Measurements from ENCODE around the gene CBL. TPM values are rescaled to one million over a fixed set of nuclear protein-coding genes. Genes with fewer than 3 reads are reported as not detected.

The CBL gene
- total RNA-seq, 2 donors from 2014 or later = 10.8 to 16.4 TPM

DNA sequence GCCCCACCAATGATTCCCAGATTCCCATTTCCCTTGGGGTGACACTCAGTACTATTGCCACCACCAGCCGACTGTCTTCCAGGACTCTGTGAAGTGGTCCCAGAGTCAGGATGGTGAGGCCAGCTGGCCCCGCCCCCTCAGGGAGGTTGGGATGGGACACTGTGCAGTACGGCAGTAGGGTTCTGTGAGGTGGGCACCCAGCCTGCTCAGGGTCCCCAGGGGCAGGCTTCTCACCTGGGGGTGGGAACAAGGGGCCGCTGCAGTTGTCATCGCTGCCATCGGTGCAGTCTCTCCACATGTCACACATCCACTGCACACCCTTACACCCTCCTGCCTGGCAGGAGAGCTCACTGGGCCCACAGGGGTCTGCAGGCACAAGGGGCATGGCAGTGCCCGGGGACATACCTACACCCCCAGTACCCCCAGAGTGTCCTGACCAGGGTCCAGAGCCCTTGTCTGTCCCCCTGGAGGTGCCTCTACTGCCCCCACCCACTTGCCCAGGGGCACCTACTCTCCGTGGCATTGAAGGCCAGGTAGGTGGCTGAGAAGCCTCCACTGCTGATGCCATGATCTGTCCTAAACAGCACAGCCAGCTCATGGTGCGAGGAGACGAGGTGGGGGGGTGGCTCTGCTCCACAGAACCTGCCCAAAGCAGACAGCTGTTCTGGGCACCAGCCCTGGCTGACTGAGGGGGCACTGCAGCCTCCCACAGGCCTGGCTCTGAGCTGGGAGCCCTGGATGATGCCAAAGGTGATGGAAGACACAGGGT is 136.4 kb downstream of the CBL start:
- H3K4me1 ChIP-seq = peaks cover 17% of the 10 kb centered on the region
- peaks cover 18% of the 10 kb centered on the region for H3K27me3 ChIP-seq
- intact Hi-C loops (cut with DNase I) = no loop called here
- TF ChIP-seq, protein P1, sequence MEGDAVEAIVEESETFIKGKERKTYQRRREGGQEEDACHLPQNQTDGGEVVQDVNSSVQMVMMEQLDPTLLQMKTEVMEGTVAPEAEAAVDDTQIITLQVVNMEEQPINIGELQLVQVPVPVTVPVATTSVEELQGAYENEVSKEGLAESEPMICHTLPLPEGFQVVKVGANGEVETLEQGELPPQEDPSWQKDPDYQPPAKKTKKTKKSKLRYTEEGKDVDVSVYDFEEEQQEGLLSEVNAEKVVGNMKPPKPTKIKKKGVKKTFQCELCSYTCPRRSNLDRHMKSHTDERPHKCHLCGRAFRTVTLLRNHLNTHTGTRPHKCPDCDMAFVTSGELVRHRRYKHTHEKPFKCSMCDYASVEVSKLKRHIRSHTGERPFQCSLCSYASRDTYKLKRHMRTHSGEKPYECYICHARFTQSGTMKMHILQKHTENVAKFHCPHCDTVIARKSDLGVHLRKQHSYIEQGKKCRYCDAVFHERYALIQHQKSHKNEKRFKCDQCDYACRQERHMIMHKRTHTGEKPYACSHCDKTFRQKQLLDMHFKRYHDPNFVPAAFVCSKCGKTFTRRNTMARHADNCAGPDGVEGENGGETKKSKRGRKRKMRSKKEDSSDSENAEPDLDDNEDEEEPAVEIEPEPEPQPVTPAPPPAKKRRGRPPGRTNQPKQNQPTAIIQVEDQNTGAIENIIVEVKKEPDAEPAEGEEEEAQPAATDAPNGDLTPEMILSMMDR (IDR thresholded peaks at IDR 0.05) = no peak
- DNase-seq = no peak
- H3K4me3 ChIP-seq = no peak overlapping the region
- no peak overlapping the region for H3K9ac ChIP-seq (ENCODE audit: low read depth in 2 of 2, low read length in 2 of 2)
- no peaks in the 10 kb centered on the region for H3K9me3 ChIP-seq
- no peak overlapping the region for H3K27ac ChIP-seq
- no peaks in the 10 kb centered on the region for H3K36me3 ChIP-seq

DNA sequence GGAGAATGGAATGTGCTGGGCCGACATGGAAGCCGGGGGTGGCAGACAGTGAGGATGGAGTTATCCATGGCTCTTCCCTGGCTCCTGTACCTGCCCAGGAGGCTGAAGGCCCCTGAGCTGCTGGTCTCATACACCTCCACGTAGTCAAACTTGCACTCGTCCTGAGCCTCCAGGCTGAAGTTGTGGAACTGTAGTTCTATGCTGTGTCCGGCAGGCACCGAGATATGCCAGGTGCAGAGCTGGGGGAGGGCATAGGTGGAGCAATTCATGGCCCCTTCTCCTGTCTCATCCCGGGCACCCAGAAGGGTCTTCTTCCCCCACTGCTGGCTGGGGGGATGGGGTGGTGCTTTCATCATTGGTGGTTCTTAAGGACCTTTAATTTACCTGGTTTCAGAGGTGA is 137.6 kb downstream of the CBL start:
- Histone ChIP-seq H3K27ac (no peak overlapping the region), H3K4me1 (peaks cover 17% of the 10 kb centered on the region), H3K9ac (ENCODE audit: low read depth in 2 of 2, low read length in 2 of 2) (no peak overlapping the region), H3K27me3 (peaks cover 18% of the 10 kb centered on the region), H3K9me3 (no peaks in the 10 kb centered on the region), H3K4me3 (no peak overlapping the region), H3K36me3 (no peaks in the 10 kb centered on the region)
- DNase-seq = no peak
- intact Hi-C loops (cut with DNase I) = no loop called here
- TF ChIP-seq, protein P1 (IDR thresholded peaks at IDR 0.05) = no peak

DNA sequence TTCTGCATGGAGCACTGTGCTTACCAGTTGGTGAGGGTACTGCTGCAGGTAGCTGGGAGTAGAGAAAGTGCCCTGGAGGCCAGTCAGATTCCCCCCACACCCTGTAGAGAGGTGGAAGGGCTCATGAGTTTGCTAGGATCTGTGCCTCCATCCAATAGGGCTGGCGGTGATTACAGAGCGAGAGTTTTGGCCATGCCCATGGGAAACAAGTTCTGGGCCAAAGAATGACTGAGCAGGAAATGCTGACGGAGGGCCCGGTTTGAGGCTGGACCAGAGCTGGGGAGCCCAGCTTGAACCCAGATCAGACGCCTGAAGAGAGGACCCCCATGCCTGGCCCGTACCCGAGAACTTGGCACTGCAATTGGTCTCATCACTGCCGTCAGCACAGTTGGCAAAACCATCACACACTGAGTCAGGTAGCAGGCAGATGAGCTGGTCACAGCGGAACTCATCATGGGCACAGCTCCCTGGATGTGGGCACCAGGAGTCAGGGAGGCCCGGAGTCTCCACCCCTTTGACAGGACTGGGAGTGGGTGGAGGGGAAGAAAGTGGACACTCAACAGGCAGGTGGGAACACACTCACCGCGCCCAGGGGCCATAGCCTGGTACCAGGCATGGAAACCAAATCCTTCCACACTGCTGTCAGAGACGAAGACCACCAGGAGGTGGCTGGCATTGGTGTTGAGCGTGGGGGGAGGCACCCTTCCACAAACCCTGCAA is 138.3 kb downstream of the CBL start:
- Histone ChIP-seq H3K27ac (no peak overlapping the region), H3K9me3 (no peaks in the 10 kb centered on the region), H3K9ac (ENCODE audit: low read depth in 2 of 2, low read length in 2 of 2) (no peak overlapping the region), H3K4me3 (no peak overlapping the region), H3K36me3 (no peaks in the 10 kb centered on the region), H3K4me1 (peaks cover 16% of the 10 kb centered on the region), H3K27me3 (peaks cover 18% of the 10 kb centered on the region)
- TF ChIP-seq, protein P1 (IDR thresholded peaks at IDR 0.05) = no peak
- no peak for DNase-seq
- intact Hi-C loops (cut with DNase I) = no loop called here

DNA sequence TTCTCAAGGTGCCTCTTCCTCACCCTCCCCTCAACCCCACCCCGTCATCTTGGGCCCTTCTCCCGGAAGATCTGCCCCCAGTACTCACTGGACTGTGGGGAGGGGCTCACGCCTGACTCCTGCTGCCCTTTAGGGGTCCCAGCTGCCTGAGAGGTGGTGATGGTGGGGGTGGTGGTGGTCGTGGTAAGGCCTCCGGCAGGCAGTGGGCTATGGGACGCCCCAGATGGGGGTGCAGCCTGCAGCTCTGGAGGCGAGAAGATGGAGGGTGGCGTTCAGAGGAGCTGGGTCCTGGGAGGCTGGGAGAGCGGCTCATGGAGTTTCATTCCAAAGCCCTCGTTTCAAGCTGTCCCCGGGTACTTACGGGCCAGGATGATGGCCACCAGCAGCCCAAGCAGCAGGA is 139.5 kb downstream of the CBL start:
- H3K9ac ChIP-seq (ENCODE audit: low read depth in 2 of 2, low read length in 2 of 2) = no peak overlapping the region
- peaks cover 5% of the 10 kb centered on the region for H3K4me1 ChIP-seq
- no peak overlapping the region for H3K27ac ChIP-seq
- H3K9me3 ChIP-seq = no peaks in the 10 kb centered on the region
- TF ChIP-seq, protein P1 (IDR thresholded peaks at IDR 0.05) = no peak
- intact Hi-C loops (cut with DNase I) = no loop called here
- peaks cover 6% of the 10 kb centered on the region for H3K27me3 ChIP-seq
- no peak for DNase-seq
- no peaks in the 10 kb centered on the region for H3K36me3 ChIP-seq
- no peak overlapping the region for H3K4me3 ChIP-seq

DNA sequence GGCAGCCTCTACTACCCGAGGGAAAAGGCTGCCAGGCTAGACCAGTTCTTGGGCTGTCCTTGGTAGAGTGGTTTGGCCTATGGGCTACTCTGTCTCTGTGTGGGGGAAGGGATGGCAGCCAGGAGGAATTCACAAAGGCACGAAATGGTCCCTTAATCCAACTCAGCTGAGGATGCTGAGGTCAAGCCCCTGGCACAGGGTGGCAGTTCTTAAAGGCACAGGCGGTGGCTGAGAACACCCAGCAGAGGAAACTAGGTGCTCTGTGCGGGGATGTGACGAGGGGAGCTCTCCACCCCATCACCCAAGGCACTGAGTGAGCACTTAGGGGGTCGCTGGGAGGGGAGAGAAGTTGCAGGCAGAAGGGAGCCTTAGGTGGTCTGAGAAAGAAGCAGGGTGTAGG is 140.5 kb downstream of the CBL start, which contains the start of gene MFRP:
TSS of gene MFRP (minus strand) at position 101 of the 400 bp plus-strand sequence. CDS start 192 bp downstream, outside the sequence.
- Histone ChIP-seq H3K27me3 (no peaks in the 10 kb centered on the region), H3K4me1 (no peaks in the 10 kb centered on the region), H3K36me3 (no peaks in the 10 kb centered on the region), H3K9me3 (no peaks in the 10 kb centered on the region), H3K27ac (no peak within 1 kb of the TSS), H3K4me3 (no peak within 1 kb of the TSS), H3K9ac (ENCODE audit: low read depth in 2 of 2, low read length in 2 of 2) (no peak within 1 kb of the TSS)
- intact Hi-C loops (cut with DNase I) = no loop called here
- DNase-seq = no peak
- TF ChIP-seq, protein P1 (IDR thresholded peaks at IDR 0.05) = no peak
